ENCODE results near the gene GAL3ST1. TPM values are rescaled to one million over a fixed set of nuclear protein-coding genes. Genes with fewer than 3 reads are reported as not detected.
"Not testable (repeated sequence)": the region's sequence is repeated elsewhere in the genome, so short reads cannot be mapped to it uniquely, and the experiment has no call there.

GAL3ST1 gene
- polyA plus RNA-seq, 4 donors, result 25.3 to 42.8 (median 27.1) TPM

DNA sequence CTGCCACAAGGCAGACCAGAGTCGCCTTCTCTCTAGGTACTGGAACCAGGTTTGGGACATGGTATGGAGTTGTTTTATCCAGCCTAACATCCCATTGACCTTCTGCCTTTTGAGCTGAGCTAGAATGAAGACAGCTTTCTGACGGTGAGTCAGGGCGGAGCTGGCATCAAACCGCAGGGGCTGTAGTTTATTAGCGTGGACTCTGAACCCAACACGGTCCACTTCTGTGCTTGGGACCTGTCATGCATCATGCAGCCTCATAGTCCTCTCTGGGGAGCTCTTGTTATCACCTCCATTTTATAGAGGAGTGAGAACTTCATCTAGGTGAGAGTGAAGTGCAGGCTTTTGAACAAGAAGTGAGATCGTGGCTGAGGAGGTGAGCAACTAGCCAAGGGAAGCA lies 8.3 kb downstream of the GAL3ST1 start:
- no peak for DNase-seq (ENCODE audit: low read depth in 4 of 4, low spot score in 3 of 4)

DNA sequence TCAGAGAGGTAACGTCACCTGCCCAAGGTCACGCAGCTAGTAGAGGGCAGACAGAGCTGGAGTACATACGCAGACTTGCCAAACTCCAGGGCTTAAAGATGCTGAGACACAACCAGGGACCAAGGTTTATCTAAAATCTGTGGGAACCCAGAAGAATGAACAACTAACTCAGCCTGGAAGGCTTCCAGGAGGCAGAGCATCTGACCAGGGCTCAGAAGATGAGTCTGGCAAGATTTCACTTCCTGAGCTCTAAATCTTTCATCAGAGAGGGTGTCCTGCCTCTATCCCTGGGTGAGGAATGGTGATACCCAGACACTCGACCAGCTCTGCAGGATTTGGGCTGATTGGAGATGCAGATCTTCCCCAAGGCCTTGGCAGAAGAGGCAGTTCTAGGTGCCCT lies 9.1 kb downstream of the GAL3ST1 start:
- no peak for DNase-seq (ENCODE audit: low read depth in 4 of 4, low spot score in 3 of 4)

DNA sequence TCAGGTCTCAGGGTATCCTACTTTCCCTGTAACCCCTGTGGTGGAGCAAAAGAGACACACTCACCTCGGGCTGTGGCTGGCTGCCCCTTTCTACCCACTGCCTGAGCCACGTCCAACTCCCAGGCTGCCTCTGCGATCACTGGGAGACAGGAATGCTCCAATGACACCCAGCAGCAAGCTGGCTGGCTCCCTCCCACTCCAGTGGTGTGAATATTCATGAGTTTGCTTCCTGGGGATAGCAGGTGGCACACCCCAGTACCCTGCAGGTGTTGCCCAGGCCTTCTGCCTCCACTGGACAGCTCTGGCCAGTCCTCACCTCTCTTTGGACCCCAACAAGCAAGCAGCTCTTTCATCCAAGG lies 9.7 kb downstream of the GAL3ST1 start:
- DNase-seq (ENCODE audit: low read depth in 4 of 4, low spot score in 3 of 4), result no peak

DNA sequence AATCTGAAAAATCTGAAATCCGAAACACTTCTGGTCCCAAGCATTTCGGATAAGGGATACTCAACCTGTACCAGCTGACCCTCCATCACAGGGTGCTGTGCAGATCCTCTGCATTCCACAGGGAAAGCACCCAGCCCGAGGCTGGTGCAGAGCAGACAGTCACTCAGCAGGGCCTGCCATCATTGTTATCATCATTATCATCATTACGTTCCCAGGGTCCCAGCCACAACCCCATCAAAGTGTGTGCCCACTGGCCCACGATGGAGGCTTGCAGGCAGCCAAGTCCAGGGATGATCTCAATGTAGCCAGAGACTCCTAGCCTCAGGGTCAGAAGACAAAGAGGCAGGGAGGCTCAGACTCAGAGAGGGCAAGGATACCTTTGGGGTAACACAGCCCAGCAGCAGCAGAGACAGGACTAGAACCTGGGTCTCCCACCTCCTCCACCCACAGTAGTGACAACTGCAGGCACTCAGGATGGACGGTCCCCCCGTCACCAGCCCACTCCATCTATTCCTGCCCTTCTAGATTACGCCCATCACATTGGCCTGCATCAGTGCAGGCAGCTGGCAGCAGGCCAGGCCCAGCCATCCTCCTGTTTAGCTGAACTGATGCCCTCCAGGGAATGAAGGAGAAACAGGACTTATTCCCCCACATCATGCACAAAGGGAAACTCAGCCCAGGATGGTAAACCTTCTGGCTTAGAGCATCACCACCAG lies 10.3 kb downstream of the GAL3ST1 start:
- no peak for DNase-seq (ENCODE audit: low read depth in 4 of 4, low spot score in 3 of 4)

DNA sequence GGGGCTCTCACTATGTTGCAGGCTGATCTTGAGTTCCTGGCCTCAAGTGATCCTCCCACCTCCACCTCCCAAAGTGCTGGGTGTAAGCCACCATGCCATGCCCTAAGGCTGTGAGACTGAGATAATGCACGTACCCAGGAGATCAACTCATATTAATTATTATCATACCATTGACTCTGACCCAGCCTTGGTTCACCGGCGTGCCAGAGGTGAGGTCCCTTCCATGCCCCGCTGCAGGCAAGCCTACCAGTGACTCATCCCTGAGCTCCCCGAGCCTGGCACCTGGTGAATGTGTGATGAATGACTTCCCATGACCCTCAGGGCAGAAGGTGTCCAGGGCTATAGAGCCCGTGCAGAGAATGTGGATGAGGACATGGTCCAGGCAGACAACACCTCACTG lies 12.1 kb downstream of the GAL3ST1 start:
- DNase-seq (ENCODE audit: low read depth in 4 of 4, low spot score in 3 of 4), result no peak

DNA sequence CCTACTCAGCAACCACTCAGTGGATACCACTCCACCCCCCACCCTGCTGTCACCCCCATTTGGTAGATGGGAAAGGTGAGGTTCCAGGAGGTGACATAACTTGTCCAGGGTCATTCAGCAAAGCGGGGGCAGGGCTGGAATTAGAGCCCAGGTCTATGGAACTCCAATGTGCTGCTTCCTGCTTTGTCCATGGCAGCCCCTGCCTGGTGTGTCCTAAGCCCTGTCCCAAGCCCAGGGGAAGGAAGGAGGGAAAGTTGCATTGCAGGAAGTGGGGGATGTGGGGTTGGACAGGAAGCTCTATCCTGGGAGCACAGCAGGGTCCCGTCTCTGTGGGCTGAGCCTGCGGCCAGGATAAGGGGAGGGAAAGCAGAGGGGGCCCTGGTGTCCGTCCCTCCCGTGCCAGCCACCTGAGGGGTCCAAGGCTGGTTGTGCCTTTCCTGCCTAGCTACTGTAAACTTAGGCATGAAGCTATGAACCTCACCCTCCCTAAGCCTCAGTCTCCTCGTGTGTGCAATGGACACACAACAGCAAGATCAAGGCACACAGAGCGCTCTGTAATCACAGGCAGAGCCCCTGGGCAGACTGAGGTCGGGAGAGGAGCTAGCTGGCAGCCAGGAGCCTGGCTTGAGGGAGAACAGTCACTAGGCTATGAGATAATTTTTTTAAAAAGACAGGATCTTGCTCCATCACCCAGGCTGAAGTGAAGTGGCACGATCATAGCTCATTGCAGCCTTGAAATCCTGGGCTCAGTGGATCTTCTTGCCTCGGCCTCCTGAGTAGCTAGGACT lies 12.9 kb downstream of the GAL3ST1 start:
- no peak for DNase-seq (ENCODE audit: low read depth in 4 of 4, low spot score in 3 of 4)

DNA sequence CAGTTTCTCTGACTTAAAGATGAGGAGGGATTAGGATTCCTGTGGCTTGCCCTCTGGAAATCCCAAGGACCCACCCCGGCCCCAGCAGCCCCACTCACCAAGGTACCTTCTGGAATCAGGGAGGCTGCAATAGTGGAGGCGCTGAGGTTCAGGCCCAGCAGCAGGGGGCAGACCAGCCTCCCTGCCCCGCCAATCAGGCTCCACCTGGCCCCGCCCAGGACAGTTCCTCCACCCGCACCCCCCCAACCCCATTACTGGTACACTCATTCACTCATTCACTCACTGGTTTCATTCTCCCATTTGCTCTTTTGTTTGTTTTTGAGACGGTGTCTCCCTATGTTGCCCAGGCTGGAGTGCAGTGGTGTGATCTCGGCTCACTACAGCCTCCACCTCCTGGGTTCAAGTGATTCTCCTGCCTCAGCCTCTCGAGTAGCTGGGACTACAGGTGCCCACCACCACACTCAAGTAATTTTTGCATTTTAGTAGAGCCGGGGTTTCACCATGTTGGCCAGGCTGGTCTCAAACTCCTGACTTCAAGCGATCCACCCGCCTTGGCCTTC lies 13.7 kb downstream of the GAL3ST1 start:
- not testable (repeated sequence) for DNase-seq (ENCODE audit: low read depth in 4 of 4, low spot score in 3 of 4)

- DNase-seq (ENCODE audit: low read depth in 4 of 4, low spot score in 3 of 4), result peak in 1 of 4 donors; percentile 27
Observed at GRCh38 chr22:30559889-30560288, 14.6 kb downstream of the GAL3ST1 start.

- DNase-seq (ENCODE audit: low read depth in 4 of 4, low spot score in 3 of 4), result no peak
Observed at GRCh38 chr22:30557243-30557642, 17.2 kb downstream of the GAL3ST1 start.

GRCh38 chr22:30556388-30556787 lies 18.1 kb downstream of the GAL3ST1 start:
- DNase-seq (ENCODE audit: low read depth in 4 of 4, low spot score in 3 of 4), result no peak

DNA sequence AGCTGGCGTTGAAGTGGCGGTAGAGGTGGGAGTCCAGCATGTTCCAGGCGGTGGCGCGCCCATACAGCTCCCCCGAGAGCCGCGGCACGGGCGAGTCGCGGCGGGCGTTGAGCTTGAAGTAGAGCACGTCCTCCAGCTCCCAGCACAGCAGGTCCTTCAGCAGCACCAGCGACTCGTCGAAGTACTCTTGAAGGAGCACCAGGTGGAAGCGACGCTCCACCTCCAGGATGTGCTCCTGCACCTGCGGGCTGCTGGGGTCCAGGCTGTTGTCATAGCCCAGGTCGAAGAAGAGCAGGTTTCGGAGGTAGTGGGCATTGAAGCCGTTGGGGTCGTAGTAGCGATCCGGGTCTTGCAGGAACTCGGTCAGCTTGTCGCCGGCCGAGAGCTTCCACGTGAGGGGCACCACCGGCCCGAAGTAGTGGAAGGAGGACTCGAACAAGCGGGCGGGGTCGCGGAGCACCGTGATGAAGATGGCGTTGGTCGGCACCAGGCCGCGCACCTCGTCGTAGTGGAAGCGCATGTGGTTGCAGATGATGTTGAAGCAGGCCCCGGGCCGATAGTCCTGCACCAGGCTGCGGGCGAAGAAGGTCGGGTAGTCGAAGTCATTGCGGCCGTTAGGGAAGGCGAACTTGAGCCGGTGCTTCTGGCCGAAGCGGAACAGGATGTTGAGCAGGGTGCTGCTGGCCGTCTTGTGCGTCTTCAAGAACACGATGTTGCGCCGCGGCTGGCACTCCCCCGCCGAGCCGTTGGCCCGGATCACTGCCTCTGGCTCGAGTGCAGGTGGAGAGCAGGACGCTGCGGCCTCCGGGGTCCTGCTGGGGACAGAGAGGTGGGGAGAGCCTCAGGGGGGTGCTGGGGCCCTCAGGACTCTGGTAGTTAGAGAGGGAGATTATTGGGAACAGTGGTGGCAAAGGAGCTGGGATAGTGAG lies 18.9 kb downstream of the GAL3ST1 start:
- DNase-seq (ENCODE audit: low read depth in 4 of 4, low spot score in 3 of 4), result no peak

- DNase-seq (ENCODE audit: low read depth in 4 of 4, low spot score in 3 of 4), result no peak
Observed at GRCh38 chr22:30553971-30554370, 20.5 kb downstream of the GAL3ST1 start.

DNA sequence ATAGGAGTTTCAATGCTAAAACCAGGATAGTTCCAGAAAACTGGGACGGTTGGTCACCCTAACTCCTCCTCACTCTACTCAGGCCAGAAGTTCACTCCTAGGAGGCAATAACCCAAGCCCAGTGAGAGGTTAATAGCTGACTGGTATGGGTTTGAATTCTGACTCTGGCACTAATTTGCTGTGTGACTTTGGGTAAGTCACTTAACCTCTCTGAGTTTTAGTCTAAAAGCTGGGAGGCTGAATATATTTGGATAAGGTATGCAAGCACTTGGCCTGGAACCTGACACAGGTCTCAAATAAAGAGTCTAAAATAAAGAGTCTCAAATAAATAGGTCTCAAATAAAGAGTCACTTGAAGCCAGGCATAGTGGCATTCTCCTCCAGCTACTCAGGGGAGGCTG lies 21.7 kb downstream of the GAL3ST1 start:
- no peak for DNase-seq (ENCODE audit: low read depth in 4 of 4, low spot score in 3 of 4)

DNA sequence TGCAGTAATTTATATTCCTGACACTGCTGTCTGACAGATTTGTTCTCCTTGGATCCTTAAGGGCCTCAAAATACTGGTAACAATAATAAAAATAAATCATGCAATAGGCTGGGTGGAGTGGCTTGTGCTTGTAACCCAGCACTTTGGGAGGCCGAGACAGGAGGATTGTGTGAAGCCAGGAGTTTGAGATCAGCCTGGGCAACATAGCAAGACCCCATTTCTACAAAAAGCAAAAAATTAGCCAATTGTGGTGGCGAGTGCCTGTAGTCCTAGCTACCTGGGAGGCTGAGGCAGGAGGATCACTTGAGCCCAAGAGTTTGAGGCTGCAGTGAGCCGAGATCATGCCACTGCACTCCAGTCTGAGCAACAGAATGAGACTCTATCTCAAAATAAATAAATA lies 22.7 kb downstream of the GAL3ST1 start:
- DNase-seq (ENCODE audit: low read depth in 4 of 4, low spot score in 3 of 4), result not testable (repeated sequence)

DNA sequence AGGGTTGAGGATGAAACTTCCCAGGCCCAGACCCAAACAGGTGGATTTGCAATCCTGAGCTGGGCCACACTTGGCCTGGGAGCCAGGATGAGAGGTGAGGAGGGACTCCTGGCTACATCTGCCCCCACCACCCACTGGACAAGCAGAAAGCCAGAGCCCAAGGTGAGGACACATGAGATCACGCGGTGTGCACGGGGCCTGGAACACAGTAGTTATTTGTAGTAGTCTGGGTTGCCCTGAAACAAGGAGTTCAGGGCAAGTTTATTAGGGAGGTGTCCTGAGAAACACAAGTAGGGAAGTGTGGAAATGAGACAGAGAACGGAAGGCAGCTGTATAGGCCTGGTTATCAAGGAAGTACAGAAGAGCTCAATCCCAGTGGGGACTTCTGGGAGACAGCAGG lies 27.3 kb downstream of the GAL3ST1 start:
- no peak for DNase-seq (ENCODE audit: low read depth in 4 of 4, low spot score in 3 of 4)

DNA sequence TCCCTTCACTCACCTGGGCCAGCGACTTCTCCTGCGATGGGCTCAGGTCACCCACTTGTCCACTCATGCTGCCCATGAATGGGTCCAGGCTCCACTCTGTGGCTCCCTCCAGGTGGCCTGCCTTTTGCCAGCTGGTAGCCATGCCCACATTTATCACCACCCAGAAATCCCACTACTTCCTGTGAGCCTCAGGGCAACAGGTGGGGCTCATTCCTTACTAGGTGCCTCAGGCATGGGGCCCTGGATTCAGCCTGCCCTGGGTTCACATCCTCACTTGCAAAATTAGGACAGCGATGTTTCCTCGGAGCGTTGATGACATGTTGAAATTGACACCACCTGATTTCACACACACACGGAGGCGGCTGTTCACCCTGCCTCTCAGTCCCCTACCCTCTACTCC lies 27.8 kb downstream of the GAL3ST1 start, which contains the start of gene SEC14L6:
Gene SEC14L6, minus strand, starts transcription at position 126 of the 400 bp plus-strand sequence. Its CDS starts 59 bp downstream, at position 67.
- DNase-seq (ENCODE audit: low read depth in 4 of 4, low spot score in 3 of 4), result no peak

DNA sequence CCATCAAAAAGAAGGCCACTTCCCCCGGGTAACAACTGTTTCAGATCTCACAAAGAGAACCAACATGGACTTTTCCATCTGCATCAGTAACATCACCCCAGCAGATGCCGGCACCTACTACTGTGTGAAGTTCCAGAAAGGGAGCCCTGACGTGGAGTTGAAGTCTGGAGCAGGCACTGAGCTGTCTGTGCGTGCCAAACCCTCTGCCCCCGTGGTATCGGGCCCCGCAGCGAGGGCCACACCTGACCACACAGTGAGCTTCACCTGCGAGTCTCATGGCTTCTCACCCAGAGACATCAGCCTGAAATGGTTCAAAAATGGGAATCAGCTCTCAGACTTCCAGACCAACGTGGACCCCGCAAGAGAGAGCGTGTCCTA lies 31.7 kb downstream of the GAL3ST1 start:
- no peak for DNase-seq (ENCODE audit: low read depth in 4 of 4, low spot score in 3 of 4)

- peak in 1 of 4 donors; percentile 36 for DNase-seq (ENCODE audit: low read depth in 4 of 4, low spot score in 3 of 4)
Observed at GRCh38 chr22:30541961-30542810, 32.3 kb downstream of the GAL3ST1 start.

DNA sequence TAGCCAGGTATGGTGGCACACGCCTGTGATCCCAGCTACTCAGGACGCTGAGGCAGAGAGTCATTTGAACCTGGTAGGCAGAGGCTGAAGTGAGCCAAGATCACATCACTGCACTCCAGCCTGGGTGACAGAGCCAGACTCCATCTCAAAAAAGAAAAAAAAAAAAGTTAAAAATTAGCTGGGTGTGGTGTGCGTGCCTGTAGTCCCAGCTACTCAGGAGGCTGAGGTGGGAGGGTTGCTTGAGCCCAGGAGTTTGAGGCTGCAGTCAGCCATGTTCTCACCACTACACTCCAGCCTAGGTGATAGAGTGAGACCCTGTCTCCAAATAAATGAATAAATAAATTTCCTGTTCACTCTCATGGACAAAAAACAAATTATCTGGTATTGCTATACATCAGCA lies 33.0 kb downstream of the GAL3ST1 start:
- not testable (repeated sequence) for DNase-seq (ENCODE audit: low read depth in 4 of 4, low spot score in 3 of 4)

DNA sequence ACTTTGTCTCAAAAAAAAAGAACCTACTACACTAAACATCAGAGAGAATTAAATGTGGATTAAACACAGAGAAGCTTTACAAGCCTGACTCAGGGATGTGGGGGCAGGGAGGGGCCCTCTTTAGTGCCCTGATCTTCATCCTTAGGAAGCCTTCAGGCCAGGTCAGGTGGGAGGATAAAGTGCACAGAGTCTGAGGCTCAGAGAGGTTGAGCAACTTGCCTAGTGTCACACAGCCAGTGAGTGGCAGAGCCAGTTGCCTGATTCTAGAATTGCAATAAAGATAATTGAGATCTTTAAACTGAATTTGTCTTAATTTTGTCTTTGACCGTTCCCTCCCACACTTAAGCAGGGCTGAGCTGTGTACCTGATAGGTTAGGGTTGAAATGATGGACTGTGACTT lies 35.1 kb downstream of the GAL3ST1 start:
- no peak for DNase-seq (ENCODE audit: low read depth in 4 of 4, low spot score in 3 of 4)

Measured in right renal pelvis (tissue), 4 donors.